Right kidney (tissue), 1 donor: ENCODE measurements around the gene DCBLD1.

Source experiments
- DNase-seq: peaks from one replicate; pipeline ENCODE4 v3.0.0-alpha.2; 2016

The DCBLD1 gene

DNA sequence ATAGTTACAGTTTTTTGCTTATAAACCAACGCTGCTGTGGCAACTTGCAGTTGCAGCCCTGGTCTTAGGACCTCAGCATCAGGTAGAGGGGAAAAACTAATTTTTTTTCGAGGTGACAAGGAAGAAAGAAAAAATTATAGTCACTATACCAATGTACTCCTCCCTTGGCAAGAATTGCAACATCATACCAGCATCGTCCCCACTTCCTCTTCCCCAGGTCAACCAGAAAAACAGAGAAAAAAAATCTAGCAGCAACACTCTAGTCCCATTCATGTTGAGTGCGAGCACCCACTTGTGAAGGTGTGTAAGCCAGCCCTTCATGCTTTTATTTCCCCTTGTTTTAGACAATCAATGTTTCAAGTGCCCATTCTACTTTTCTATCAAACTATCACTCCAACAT is 13.1 kb upstream of the DCBLD1 start:
- DNase-seq: no peak

GRCh38 chr6:117469791-117470190 is 12.7 kb upstream of the DCBLD1 start:
- DNase-seq: no peak

DNA sequence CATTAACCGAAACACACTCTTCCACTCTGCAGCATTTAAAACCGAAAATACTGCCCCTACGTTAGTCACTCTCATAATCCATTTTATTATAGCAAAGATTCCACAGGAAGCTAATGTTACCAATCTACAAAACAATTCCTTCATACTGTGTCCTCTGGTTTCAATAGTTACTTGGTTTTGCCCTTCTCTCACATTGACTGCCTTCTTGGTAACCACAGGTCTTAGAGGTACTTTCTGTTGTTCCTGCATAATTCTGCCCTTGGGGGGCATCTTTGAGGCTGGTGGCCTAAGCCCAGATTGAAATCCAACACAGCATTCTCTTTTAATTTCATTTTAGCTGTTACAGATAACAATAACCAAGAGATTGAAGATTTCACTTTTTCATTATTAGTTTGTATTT is 9.8 kb upstream of the DCBLD1 start:
- no peak for DNase-seq

GRCh38 chr6:117473401-117473800 is 9.1 kb upstream of the DCBLD1 start:
- DNase-seq: no peak

GRCh38 chr6:117477988-117478852 is 4.3 kb upstream of the DCBLD1 start:
- DNase-seq: no peak

GRCh38 chr6:117478853-117479231 is 3.6 kb upstream of the DCBLD1 start:
- no peak for DNase-seq

- DNase-seq: no peak
Measured at GRCh38 chr6:117480651-117481050, 1.8 kb upstream of the DCBLD1 start.

DNA sequence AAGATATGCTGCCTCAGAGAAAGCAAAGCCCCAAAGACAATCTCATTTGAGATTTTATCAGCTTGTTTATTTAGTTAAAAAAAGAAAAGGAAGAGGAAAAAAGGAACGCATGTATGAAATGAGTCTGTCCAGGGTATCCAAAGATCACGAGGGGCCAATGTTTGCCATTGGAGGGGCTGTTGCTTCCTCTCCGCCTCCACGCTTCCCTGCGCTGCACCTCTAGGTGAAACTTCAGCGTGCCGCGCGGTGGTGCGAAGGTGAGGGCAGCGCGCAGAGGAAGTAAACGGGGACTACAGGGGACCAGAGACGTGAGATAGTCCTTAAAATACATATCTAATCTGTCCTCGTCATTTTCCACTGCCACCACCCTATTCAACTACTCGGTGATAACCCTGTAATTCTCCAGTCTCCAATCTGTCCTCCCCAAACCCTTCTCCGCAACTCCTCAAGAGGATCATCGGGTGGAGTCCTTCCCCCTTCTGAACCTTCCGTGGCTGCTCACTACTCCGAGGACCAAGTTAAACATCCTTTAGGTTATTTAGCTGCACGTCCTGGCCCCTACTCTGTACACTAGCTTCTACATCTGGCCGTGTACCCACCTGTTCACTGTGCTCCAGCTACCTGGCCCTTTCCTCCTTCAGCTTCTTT is 1.1 kb upstream of the DCBLD1 start:
- DNase-seq: peak; percentile 35

DNA sequence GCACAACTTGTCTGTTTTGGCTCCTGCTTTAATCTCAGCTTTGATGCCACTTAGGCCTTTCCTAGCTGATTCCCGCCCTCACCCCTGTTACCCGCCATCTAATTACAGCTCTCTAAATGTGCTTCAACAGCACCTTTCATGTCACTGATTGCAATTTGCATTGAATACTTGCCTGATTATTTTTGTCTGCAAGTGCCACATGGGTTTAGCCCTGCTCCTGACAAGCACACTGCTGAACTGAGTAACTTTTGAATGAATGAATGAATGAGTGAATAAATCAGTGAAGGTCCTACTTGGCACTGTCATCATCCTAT is 591 bp upstream of the DCBLD1 start:
- DNase-seq: no peak

- peak; percentile 85 for DNase-seq
Measured at GRCh38 chr6:117483004-117483644, 650 bp downstream of the DCBLD1 start.

- no peak for DNase-seq
Measured at GRCh38 chr6:117483645-117484016, 1.2 kb downstream of the DCBLD1 start.

DNA sequence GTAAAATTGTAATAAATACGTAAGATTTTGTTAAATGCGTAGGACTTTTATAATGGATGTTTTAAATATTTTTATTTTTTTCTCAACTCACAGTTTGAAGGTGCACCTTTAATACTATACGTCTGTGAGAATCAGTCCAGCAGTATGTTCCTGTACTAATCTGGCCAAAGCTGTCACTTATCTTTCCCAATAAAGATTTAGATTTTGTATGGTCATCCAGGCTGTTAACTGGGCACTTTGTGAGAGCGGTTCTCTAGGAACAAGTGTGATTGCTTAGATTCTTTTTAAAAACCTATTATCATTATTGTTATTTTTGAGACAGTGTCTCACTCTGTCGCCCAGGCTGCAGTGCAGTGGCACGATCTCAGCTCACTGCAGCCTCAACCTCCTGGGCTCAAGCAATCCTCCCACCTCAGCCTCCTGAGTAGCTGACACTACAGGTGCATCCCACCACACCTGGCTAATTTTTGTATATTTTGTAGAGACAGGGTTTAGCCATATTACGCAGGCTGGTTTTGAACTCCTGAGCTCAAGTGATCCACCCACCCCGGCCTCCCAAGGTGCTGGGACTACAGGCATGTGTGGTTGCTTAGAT is 1.7 kb downstream of the DCBLD1 start:
- no peak for DNase-seq

- no peak for DNase-seq
Measured at GRCh38 chr6:117485433-117485832, 3.0 kb downstream of the DCBLD1 start.

DNA sequence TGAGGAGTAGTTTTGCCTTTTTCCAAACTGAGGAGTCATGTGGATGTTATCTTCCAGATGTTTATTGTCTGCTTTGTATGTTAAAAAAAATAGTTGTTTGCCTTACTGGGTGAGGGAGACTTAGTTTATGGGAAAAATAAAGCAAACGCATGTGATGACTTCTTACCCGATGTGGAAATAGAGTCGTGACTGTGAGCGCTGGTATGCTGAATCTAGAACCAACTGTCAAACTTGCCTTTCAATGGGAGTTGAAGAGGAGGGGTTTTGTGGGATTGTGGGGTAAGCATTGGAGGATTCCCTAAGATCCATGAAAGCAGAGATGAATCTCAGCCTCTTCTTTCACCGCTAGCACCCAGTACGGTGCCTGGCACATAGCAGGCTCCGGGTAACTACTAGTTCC is 5.3 kb downstream of the DCBLD1 start:
- no peak for DNase-seq

- DNase-seq: no peak
Measured at GRCh38 chr6:117489003-117489402, 6.5 kb downstream of the DCBLD1 start.

DNA sequence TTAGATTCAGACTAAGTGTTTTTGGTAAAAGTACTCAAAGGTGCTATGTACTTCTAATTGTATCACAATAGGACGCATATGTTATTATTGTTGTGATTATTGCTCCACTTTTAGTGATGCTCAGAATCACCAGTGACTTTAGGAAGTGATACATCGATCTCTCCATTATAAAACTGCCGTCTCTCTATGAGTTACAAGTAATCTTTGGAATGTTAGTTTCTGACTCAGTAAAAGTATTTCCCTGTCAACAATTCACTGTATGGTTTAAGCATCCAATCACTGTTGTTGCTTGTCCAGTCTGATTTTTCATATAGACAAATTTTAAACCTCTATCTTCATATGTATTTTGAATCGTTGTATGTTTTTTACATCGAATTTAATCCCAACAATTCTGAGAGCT is 9.4 kb downstream of the DCBLD1 start:
- DNase-seq: no peak

GRCh38 chr6:117493470-117493869 is 11.0 kb downstream of the DCBLD1 start:
- DNase-seq: no peak

DNA sequence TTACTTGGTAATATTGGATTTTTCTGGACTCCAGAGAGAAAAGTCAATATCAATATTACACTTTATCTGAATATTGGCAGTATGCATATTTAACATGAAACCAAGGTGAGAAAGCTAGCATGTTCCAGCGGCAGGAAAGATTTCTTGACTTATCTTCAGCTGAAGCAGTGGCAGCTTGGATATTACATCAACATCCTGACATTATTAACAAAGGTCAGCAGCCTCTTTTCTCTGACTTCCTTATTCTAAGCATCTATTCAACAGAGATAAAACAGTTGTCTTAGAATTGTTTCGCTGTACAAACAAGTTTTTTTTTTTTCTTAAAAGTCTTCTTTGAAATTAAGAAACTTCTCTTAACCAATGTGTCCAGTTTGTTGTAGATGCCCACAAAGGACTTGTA is 11.8 kb downstream of the DCBLD1 start:
- no peak for DNase-seq

DNA sequence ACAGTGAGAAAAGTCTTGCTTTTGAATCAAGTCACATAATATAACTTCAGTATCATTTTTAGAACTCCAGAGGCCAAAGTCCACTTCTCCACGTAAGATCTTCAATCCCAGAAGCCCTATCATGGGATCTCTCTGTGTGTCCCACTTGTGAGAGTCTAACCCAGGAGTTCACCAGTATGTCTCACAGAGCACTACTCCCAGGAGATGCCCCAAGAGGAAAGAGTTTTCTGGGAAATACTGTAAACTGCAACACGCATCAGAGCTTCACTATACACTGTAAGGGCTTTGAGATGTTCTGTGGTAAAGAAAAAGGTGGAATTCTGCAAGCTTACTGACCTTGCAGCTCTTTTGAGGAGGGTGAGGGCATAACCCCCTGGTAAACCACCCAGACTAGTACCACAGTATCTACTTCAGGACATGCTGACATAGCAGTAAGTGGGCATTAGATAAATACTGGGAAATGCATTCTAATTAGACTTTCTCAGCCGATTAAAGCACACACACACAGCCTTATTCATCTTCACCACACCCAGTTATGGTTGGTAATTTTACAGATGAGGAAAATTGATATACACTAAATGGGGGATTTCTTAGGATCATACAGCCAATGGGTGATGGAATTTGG is 12.3 kb downstream of the DCBLD1 start:
- no peak for DNase-seq

DNA sequence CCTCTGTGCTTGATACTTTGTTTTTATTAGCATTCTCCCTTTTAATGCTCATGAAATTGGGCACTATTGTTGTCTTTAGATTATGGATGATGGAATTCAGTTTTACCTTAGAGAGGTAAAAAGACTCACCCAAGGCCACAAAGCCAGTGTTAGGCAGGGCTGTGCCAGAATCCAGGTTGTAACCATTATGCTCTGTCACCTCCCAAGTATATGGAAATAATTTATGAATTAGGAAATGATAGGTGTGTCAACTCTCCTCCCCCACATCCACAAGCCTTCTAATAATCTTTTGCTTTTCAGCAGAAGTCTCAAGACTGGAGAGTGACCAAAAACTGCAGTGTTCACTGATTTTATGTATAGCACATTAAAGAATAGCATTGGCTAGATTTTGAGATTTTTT is 13.0 kb downstream of the DCBLD1 start:
- DNase-seq: no peak

GRCh38 chr6:117495869-117496268 is 13.4 kb downstream of the DCBLD1 start:
- DNase-seq: no peak

DNA sequence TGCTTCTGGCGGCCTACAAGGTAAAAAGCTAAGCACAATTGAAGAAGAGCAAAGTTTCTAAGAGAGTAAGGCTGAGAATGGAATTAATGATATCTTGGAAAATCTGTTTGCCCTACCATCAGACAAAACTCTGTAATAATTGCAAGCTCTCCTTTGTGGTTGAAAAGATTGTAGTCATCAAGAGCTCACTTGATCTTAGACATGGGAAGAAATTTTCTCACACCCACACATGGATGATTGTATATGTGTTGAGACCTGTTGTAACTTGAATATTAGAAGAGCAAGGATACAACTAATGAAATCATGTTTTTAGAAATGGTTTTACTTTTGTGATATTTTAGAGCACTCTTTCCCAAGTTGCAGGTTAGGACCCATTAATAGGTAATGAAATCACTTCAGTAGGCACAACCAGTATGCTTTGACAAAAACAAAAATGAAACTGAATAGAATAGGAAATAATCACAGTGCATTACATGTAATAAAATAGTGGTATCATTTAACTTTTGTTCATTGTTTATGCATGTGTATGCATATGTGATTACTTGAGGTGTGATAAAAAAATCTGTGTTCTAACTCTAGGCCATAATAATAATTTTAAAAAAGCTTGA is 14.0 kb downstream of the DCBLD1 start:
- no peak for DNase-seq

DNA sequence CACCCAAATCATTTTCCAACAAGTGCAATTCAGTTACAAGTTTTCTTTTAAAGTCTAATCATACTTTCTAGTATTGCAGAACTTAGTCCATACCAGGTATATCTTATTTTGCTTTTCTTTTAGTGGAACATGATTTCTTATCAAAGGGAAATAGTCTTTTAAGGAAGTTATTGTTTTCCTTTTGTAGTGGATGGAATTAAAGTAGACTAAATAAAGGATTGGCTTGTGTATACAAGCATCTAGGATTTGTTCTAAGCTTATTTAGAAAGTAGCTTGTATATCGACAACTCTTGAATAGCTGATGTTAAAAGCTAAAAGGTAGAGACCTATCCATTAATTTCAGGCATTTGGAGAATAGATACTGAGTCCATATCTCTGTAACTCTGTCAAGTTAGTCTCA is 14.8 kb downstream of the DCBLD1 start:
- DNase-seq: no peak
